ENCODE measurements around the gene OTOF. TPM values are rescaled to one million over a fixed set of nuclear protein-coding genes. Genes with fewer than 3 reads are reported as not detected.

OTOF gene
- polyA plus RNA-seq, 1 of the 3 experiments (the other 2 are of a cell fraction) = not detected

GRCh38 chr2:26479131-26479788 lies 1.3 kb upstream of the OTOF start:
- ChIA-PET CTCF (interaction anchor here (1.1 to 2.5 kb wide), 2 partner anchors 99 to 149 kb away, joined by 4 to 8 read pairs; no protein-coding TSS in a partner anchor), POLR2A (no interaction called here)
- no peak overlapping the region for H3K4me3 ChIP-seq (ENCODE audit: low read depth in 2 of 2, low read length in 1 of 2)
- TF ChIP-seq RFX5 (IDR thresholded peaks at IDR 0.05; ENCODE audit: low read length) (no peak), GABPA (IDR thresholded peaks at IDR 0.05; ENCODE audit: low read depth) (no peak), TAF1 (IDR thresholded peaks at IDR 0.05; ENCODE audit: borderline replicate concordance, low read depth, low read length) (no peak), FOXJ3 (CRISPR knock-in tag; IDR thresholded peaks at IDR 0.05) (no peak), ELF1 (IDR thresholded peaks at IDR 0.05) (no peak)
- TF ChIP-seq, protein P1, sequence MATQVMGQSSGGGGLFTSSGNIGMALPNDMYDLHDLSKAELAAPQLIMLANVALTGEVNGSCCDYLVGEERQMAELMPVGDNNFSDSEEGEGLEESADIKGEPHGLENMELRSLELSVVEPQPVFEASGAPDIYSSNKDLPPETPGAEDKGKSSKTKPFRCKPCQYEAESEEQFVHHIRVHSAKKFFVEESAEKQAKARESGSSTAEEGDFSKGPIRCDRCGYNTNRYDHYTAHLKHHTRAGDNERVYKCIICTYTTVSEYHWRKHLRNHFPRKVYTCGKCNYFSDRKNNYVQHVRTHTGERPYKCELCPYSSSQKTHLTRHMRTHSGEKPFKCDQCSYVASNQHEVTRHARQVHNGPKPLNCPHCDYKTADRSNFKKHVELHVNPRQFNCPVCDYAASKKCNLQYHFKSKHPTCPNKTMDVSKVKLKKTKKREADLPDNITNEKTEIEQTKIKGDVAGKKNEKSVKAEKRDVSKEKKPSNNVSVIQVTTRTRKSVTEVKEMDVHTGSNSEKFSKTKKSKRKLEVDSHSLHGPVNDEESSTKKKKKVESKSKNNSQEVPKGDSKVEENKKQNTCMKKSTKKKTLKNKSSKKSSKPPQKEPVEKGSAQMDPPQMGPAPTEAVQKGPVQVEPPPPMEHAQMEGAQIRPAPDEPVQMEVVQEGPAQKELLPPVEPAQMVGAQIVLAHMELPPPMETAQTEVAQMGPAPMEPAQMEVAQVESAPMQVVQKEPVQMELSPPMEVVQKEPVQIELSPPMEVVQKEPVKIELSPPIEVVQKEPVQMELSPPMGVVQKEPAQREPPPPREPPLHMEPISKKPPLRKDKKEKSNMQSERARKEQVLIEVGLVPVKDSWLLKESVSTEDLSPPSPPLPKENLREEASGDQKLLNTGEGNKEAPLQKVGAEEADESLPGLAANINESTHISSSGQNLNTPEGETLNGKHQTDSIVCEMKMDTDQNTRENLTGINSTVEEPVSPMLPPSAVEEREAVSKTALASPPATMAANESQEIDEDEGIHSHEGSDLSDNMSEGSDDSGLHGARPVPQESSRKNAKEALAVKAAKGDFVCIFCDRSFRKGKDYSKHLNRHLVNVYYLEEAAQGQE (IDR thresholded peaks at IDR 0.05; ENCODE audit: low read depth, low read length) = no peak
- H3K9me3 ChIP-seq = no peaks in the 10 kb centered on the region
- no peak for DNase-seq
- peaks cover 0 to 9% of the 10 kb centered on the region in 2 experiments; a peak in 1 of 4 replicates for H3K4me1 ChIP-seq (ENCODE audit: control insufficient read depth in 1 of 2, insufficient read depth in 2 of 2, low read depth in 1 of 2, low read length in 1 of 2)
- no peak overlapping the region for H2AFZ ChIP-seq (ENCODE audit: low read depth)
- H3K36me3 ChIP-seq (replicated peaks in 1 of 2; ENCODE audit: control insufficient read depth in 1 of 2, insufficient read depth in 2 of 2, low read length in 1 of 2) = no peaks in the 10 kb centered on the region
- no peak overlapping the region for H3K27ac ChIP-seq (ENCODE audit: low read depth in 2 of 2, low read length in 1 of 2)
- 83% methylated on average over 20 of the region's 25 CpGs for WGBS (ENCODE audit: low lambda C conversion rate)
- no peaks in the 10 kb centered on the region for H3F3A ChIP-seq (replicated peaks; ENCODE audit: insufficient read depth)
- H3K27me3 ChIP-seq (ENCODE audit: insufficient read depth) = peaks cover 3% of the 10 kb centered on the region; the same call in 1 of the 2 replicates
- H3K9ac ChIP-seq = no peak overlapping the region
- no peaks in the 10 kb centered on the region for H3K9me2 ChIP-seq
- no peaks in the 10 kb centered on the region for H3K79me2 ChIP-seq (ENCODE audit: insufficient read depth)
- no peak overlapping the region for H3K4me2 ChIP-seq
- H4K20me1 ChIP-seq (ENCODE audit: insufficient read depth) = no peaks in the 10 kb centered on the region

- Histone ChIP-seq H3K4me3 (ENCODE audit: low read depth in 2 of 2, low read length in 1 of 2) (no peak overlapping the region), H3K4me1 (ENCODE audit: control insufficient read depth in 1 of 2, insufficient read depth in 2 of 2, low read depth in 1 of 2, low read length in 1 of 2) (peaks cover 0 to 9% of the 10 kb centered on the region in 2 experiments; a peak in 1 of 4 replicates), H3K4me2 (no peak overlapping the region), H3K27ac (ENCODE audit: low read depth in 2 of 2, low read length in 1 of 2) (no peak overlapping the region), H3K27me3 (ENCODE audit: insufficient read depth) (no peaks in the 10 kb centered on the region), H3K9me2 (no peaks in the 10 kb centered on the region), H3K79me2 (ENCODE audit: insufficient read depth) (no peaks in the 10 kb centered on the region), H2AFZ (ENCODE audit: low read depth) (no peak overlapping the region), H4K20me1 (ENCODE audit: insufficient read depth) (no peaks in the 10 kb centered on the region), H3K9me3 (no peaks in the 10 kb centered on the region), H3K9ac (no peak overlapping the region), H3F3A (replicated peaks; ENCODE audit: insufficient read depth) (no peaks in the 10 kb centered on the region), H3K36me3 (replicated peaks in 1 of 2; ENCODE audit: control insufficient read depth in 1 of 2, insufficient read depth in 2 of 2, low read length in 1 of 2) (no peaks in the 10 kb centered on the region)
- 74% methylated on average over 4 of the region's 5 CpGs for WGBS (ENCODE audit: low lambda C conversion rate)
- ChIA-PET CTCF (interaction anchor here (1.1 to 2.5 kb wide), 4 partner anchors 9 to 148 kb away, joined by 4 to 8 read pairs (median 4); no protein-coding TSS in a partner anchor), POLR2A (no interaction called here)
- TF ChIP-seq TAF1 (IDR thresholded peaks at IDR 0.05; ENCODE audit: borderline replicate concordance, low read depth, low read length) = no peak
- no peak for TF ChIP-seq GATA2 (CRISPR knock-in tag; IDR thresholded peaks at IDR 0.05)
- TF ChIP-seq FOXM1 (IDR thresholded peaks at IDR 0.05; ENCODE audit: low read depth) = no peak
- TF ChIP-seq, protein P1 (IDR thresholded peaks at IDR 0.05; ENCODE audit: low read depth, low read length) = no peak
- DNase-seq = no peak
These were observed 442 bp upstream of the OTOF start for GRCh38 chr2:26478366-26478765.

Measured in SK-N-SH (cell line).